Skeletal muscle cell (primary cell): ENCODE data around the gene RPAP2.
"Not testable (repeated sequence)": the region's sequence is repeated elsewhere in the genome, so short reads cannot be mapped to it uniquely, and the experiment has no call there.

Experiments
- DNase-seq: peaks from one replicate; pipeline ENCODE4 v3.0.0-alpha.2; 2010; ENCODE audit warnings: low read depth
- H3K4me3 ChIP-seq: 2 replicates; pipeline ENCODE4 v1.5.1; 2011; ENCODE audit warnings: low read depth, mild to moderate bottlenecking, control low read depth, low read length, moderate library complexity

Gene RPAP2

DNA sequence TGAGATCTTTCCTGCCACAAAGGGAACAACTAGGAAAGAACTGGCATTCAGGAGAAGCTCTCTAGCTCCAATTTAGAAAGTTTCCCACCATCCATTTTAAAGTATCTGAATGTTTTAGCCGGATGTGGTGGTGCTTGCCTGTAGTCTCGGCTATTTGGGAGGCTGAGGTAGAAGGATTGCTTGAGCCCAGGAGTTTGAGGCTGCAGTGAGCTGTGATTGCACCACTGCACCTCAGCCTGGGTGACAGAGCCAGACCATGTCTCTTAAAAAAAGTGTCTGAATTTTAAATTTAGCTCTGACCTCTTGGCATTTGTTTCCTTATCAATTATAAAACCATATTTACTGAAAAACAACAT is 67.2 kb downstream of the RPAP2 start:
- no peak for DNase-seq
- H3K4me3 ChIP-seq: no peak overlapping the region

DNA sequence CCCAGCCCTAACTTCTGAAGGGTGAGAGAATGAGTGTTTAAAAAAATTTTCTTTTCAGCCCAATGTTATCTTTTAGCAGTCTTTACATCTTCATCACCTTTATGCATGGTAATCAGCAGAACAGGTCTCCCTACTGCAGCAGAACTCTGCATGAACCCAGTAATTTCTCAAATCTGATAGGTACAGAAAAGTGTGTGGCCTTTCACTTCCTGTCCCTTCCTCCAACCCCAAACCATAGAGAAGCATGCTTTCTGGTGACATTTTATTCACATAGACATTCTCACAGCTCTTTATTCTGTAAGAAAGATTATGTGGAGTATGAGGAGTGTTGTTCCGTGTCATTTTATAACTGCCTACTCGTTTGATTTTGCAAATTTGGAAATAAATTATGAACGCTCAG is 68.6 kb downstream of the RPAP2 start:
- H3K4me3 ChIP-seq: no peak overlapping the region
- no peak for DNase-seq

DNA sequence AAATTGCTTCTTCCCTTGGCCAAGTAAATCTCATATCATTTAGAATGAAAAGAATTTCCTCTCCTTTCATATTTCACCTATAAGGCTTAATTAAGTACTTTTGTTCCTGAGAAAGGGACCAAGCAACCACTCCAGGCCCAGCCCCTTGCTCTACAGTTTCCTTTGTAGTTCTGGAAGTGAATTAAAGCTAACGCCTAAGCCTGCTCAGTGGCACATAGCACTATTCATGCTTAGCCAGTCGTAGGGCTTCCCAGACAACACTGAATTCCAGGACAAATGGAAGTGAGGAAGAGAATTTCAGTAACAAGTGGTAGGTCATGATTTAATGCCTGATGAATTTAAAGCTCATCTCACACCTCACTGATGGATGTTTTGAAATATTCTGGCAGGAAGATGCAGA is 73.3 kb downstream of the RPAP2 start:
- no peak overlapping the region for H3K4me3 ChIP-seq
- no peak for DNase-seq

DNA sequence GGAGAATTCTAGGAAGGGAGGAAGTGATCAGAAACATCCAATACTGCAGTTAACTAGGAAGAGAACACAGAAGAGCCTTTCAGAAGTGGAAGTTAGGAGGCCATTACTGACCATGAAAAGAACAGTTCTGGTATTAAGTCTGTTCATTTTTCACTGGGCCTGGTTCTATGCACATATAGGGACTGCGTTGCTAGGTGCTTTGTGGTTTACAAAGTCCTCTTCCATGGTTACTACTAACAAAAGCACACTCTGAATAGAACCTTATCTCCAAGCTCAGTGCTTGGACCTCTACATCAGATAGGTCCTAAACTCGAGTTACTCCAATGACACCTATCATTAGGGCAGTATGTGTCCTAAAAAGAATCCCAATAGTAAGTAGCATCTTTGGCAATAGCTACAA is 75.4 kb downstream of the RPAP2 start:
- DNase-seq: no peak
- H3K4me3 ChIP-seq: no peak overlapping the region

DNA sequence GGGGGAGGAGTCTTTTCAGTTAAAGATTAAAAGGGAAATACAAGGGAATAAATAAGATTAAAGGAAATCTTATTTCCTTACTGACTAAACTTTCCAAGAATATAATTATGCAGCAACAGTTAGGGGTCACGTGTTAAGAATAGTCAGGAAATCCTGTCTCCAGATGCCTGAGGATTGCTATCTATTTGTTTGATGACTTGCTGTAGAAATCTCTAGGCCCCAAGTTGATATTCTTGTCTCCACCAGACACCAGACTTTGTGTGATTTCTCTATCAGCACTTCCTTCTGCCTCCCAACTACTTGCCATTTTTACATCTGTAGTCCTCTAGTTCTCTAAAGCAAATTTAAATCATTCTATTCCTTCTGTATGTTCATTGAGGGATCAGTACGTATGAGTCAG is 77.5 kb downstream of the RPAP2 start:
- no peak for DNase-seq
- no peak overlapping the region for H3K4me3 ChIP-seq

DNA sequence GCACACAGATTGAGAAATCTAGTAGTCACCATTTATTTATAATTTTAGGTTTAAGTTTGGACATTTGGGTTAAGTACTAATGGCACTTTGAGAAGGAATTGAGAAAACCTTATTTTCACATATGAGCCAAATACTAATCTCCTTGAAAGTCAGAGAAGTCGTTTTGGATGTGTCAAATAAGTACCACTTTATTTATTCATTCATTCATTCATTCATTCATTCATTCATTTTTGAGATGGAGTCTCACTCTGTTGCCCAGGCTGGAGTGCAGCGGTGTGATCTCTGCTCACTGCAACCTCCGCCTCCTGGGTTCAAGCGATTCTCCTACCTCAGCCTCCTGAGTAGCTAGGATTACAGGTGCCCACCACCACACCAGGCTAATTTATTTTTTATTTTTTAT is 79.1 kb downstream of the RPAP2 start:
- DNase-seq, H3K4me3 ChIP-seq: not testable (repeated sequence)

DNA sequence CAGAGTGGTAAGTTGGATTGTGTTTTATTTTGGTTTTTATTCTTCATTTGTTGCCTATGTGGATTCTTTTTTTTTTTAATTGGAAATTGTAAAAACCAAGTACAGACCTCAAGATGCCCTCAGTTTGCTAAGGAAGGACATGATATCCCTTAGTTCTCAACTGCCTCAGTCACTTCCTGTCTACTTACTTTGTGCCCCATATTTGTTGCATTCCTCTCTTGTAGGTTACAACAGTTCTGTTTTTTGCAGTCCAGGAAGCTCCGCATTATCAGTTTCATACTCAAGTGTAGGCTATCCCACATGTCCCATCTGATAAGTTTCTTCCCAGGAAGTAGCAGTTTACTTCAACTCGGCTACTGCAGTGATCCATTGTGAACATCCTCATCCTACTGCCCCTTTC is 82.0 kb downstream of the RPAP2 start:
- DNase-seq: no peak
- H3K4me3 ChIP-seq: no peak overlapping the region

DNA sequence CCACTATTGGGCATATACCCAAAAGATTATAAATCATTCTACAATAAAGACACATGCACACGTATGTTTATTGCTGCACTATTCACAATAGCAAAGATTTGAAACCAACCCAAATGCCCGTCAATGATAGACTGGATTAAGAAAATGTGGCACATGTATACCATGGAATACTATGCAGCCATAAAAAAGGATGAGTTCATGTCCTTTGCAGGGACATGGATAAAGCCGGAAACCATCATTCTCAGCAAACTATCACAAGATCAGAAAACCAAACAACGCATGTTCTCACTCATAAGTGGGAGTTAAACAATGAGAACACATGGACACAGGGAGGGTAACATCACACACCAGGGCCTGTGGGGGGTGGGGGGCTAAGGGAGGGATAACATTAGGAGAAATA is 95.1 kb downstream of the RPAP2 start:
- DNase-seq, H3K4me3 ChIP-seq: not testable (repeated sequence)

DNA sequence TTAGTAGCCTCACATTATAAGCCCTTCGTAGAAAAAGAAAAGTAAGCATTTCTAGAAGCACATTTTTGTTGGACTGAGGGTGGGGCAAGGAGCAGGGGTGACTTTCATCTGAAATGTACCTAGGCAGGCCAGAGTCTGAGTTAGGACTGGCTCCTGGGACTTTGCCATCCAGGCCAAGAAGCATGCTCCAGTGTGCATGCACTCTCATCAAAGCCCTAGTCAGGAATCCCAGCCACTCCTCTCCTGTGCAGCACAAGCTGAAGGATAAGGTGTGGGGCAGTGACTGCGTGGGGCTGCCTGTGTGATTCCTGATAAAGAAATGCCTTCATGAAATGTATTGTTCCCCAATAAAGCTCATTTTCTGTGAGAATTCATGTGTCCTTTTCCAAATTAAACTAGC is 99.7 kb downstream of the RPAP2 start:
- no peak for DNase-seq
- no peak overlapping the region for H3K4me3 ChIP-seq

DNA sequence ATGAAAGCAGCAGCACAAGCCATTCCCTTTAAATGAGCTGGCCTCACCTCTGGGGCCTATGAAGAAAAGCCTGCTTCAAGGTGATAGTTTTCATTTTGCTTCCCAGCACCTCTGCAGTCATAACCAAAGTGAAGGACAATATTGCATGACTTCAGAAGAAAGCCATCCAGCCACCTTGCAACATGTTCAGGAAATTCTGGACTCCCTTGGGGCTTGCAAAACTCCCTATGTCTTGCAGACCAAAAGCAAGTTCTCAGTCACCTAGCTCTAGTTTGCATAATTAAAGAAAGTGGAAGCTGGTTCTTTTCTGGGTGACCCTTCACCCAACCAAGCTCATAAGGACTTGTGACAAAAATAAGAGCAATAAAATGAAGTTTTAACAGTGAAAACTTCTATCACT is 100.2 kb downstream of the RPAP2 start:
- no peak for DNase-seq
- H3K4me3 ChIP-seq: no peak overlapping the region

DNA sequence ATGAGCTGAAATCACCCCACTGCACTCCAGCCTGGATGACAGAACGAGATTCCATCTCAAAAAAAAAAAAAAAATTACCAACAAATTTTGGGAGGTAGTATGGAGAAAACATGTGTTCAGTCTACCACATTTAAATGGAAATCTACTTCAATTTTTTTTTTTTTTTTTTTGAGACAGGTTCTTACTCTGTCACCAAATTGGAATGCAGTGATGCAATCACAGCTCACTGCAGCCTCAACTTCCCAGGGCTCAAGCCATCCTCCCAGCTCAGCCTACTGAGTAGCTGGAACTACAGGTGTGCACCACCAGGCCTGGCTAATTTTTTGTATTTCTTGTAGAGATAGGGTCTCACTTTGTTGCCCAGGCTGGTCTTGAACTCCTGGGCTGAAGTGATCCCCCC is 105.8 kb downstream of the RPAP2 start:
- H3K4me3 ChIP-seq: no peak overlapping the region

DNA sequence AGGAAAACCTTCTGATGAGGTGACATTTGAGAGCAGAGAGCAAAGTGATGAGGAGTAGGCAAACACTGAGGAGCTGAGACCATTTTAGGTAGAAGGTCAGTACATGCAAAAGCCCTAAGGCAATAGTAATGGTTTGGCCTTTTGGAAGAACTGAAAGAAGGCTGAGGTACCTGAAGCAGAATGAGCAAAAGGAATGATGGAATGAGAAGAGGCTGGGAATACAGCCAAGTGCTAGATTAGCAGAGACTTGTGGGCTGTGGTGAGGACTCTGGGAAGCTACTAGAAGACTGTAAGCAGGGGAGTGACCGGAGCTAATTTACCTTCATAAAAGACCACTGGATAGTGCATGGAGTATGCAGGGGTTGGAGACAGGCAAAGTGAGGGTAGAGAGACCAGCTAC is 110.0 kb downstream of the RPAP2 start:
- DNase-seq: no peak
- no peak overlapping the region for H3K4me3 ChIP-seq

More for the DNA sequence above, 105.8 kb downstream of the RPAP2 start:
- DNase-seq: no peak

DNA sequence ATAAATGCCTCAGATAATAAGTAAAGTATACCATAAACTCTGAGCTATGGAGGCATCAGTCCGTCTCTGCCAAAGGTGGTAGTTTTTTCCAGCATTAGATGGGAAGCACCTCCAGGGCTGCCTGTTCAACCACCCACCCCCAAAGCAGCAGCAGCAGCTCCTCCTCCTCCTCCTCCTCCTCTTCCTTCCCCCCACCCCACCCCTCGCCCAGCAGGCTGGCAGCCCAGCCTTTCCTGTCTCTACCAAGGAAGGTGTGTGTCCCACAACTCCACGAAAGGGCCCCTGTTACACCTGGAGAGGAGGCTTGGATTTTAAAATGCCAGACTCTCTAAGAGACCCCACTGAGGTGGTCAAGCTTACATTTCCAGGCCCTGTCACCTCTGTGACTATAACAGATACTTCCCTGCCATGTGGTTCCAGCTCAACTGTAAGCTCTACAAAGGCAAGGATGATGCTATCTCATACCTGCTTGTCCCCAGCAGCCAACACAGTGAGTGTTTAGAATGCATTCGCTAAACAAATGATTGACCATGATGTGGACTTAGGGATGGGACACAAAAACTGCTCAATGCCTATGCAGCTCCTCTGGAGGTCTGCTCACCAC is 111.2 kb downstream of the RPAP2 start:
- no peak for DNase-seq
- no peak overlapping the region for H3K4me3 ChIP-seq

DNA sequence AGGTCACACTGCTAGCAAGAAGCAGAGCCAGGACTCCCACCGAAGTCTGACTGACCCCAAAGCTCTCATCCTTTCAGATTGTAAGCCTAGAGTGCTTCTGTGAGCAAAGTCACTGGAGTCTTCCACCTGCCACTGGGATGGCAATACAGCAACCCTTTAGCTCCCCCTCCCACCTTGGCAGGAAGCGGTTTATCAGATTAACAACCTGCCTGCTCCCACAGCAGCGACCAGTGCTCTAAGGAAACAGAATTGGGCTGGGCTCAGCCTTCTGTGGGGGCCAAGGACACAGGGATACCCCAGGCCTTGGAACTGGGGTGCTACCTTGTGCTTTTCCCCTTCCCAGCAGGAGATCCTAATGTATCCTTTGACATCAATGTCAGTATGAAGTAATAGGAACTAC is 111.8 kb downstream of the RPAP2 start:
- DNase-seq: no peak

DNA sequence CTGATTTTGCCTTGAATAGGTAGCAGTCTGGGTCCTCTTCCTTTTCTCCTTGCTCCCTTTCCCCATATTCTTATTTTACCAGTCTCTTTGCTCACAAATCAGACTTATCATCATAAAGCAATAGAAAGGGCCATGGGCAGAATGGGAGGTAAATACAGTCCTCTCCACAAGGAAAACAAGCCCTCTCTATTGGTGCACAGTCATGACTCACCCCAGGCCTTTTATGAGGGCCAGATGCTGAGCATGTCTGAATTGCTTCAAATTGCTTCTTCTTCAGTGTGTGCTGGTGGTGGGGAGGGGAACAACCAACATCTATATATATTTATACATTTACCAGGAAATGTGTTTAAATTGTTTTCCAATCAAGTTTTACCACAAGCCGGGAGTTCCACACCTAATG is 112.7 kb downstream of the RPAP2 start:
- DNase-seq: peak; percentile 36
- H3K4me3 ChIP-seq: no peak overlapping the region

More for the DNA sequence above, 111.8 kb downstream of the RPAP2 start:
- H3K4me3 ChIP-seq: no peak overlapping the region

DNA sequence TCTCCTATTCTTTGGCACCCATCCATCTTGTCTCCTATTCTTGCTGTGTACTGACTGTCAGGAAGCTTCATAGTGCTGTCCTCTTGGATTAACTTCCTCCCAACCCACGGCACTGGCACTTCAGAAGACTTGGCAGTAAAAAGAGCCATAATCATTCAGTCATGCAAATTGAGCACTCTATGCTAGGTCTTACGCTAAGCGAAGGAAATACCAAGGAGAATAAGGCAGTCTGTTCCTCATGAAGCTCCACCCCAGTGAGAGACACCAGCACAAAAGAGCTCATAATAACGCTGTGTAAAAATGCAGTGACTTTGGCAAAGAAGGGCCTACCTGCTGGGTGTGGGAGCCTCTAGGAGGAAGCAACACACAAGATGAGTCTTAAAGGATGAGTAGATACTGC is 120.8 kb downstream of the RPAP2 start:
- H3K4me3 ChIP-seq: no peak overlapping the region
- DNase-seq: no peak

DNA sequence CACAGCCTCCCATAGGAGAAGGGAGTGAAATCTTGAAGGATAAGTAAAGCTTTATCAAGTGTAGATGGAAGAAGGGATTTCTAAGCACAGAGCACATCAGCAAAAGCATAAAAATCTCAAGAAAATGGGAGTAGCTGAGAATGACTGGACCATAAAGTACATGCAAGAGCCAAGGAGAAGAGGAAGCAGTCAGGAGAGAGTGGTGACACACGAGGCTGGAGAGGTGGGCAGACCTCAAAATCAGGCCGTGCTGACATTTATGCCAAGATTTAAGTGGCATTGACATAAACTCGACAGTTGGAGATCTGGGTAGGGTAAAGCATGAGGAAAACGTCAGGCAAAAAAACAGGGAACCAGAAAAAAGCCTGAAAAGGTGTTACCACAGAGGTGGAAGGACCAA is 125.5 kb downstream of the RPAP2 start:
- no peak overlapping the region for H3K4me3 ChIP-seq
- DNase-seq: no peak

DNA sequence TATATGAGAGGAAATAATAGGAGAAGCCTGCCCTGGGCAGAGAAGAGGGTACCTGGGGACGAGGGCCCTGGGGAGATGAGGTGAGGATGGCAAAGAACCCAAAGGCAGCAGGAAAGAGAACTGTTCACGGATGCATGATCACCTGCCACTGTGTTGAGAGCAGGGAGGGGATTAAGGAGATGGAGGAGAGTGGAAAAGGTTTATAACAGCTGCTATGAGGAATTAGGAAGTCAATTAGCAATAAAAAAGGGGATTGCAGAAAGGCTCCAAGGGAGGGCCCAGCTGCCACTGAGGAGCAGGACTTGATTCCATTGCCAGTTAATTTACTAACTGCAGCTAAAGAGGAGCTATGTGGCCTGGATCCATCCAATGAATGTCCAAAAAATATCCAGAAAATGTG is 126.8 kb downstream of the RPAP2 start:
- no peak overlapping the region for H3K4me3 ChIP-seq
- DNase-seq: no peak

DNA sequence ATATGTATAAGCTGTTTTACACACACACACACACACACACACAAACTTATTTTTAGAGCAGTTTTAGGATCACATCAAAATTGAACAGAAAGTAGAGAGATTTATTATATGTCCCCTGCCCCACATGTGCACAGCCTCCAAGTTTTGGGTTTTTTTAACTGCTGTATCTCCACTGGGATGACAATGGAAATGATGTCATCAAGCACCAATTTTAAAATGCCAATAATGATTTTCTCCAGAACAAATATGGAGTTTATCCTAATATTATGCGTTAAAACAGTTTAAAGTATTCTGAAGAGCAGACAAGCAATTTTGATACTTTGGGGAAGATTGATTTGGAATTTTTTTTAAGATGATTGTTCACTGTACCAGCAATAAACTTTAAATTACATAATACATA is 131.2 kb downstream of the RPAP2 start:
- no peak for DNase-seq
- H3K4me3 ChIP-seq: no peak overlapping the region

DNA sequence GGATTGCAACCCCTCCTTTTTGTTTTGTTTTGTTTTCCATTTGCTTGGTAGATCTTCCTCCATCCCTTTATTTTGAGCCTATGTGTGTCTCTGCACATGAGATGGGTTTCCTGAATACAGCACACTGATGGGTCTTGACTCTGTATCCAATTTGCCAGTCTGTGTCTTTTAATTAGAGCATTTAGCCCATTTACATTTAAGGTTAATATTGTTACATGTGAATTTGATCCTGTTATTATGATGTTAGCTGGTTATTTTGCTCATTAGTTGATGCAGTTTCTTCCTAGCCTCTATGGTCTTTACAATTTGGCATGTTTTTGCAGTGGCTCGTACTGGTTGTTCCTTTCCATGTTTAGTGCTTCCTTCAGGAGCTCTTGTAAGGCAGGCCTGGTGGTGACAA is 135.7 kb downstream of the RPAP2 start:
- not testable (repeated sequence) for H3K4me3 ChIP-seq, DNase-seq

DNA sequence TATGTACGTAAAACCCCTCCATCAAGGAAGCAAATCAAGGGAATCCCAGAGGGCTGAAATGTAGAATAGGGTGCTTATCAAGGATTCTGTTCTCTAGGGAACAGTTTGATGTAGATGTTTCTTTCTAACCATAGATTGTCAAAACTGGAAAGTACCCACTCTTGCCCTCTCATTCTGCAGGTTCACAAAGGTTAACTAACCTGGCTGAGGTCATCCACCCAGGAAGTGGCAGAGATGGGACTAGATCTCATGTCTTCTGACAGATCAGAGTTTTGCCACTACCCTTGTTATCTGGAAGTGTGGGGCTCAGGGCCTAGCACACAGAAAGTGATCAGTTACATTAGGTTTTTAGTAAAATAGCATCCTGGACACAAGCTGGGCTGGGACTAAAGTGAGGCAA is 140.4 kb downstream of the RPAP2 start:
- DNase-seq: no peak
- H3K4me3 ChIP-seq: no peak overlapping the region

DNA sequence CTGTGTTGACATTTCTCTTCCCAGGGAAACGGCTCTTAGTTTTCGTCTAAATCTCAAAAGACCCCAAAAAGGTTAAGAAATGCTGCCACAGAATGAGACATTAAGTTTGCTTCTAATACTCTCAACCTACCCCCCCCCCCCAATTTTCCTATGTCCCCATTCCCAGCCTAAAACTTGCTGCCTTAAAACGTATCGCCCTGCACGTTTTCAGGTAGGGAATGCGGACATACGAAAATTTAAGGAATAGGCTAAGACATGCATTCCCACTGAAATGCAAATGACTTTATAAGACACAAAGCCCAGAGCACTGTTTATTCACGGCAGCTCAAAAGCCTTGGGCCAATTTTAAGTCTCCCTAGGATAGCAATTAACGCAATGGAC is 142.4 kb downstream of the RPAP2 start:
- no peak overlapping the region for H3K4me3 ChIP-seq
- DNase-seq: no peak
